HG02943 (cell line): ENCODE results near the gene COX14.
"Not testable (repeated sequence)": the region's sequence is repeated elsewhere in the genome, so short reads cannot be mapped to it uniquely, and the experiment has no call there.

Source experiments
- ATAC-seq: cut with Tn5 transposase; IDR thresholded peaks from one replicate; pipeline ENCODE4 v1.9.1; 2021; ENCODE audit warnings: mild to moderate bottlenecking, low read depth, moderate library complexity; ENCODE audit not compliant: unreplicated experiment

COX14 gene

DNA sequence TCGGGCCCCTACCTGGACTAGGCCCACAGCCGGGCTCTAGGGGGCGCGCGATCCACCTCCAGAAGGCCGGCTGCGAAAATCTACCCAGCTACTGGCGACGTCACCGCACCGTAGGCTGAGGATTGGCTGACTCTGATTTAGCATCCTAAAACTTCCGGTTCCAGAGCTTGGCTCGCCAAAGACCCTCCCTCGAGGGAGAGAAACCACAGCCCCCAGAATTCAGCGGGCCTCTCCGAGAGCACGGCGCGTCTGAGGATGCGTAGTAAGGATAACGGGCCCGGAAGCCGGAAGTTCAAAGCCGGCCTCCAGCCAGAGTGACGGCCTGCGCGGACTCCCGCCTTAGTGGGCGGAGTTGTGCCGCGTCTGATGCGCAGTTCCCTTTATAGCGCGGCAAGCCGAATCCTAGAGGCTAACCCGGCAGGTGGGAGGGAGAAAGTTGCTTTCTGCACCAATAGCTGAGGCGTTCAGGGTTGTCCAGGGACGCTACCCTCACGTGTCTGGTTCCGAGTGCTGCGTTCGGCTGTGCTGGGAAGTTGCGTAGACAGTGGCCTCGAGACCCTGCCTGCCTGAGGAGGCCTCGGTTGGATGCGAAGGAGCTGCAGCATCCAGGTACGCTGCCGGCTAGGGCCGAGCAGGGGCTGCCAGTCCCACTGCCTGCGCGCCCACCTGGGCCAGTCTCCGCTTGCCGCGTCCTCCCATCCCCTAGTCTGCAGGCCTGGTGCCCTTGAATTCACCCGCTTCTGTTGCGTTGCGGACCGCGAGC lies at the start of gene COX14:
COX14 (plus strand) TSS at position 544 of the 763 bp plus-strand sequence. CDS start 7,808 bp downstream, outside the sequence.
- ATAC-seq, result peak; percentile 80

GRCh38 chr12:50062728-50063460 lies 49.1 kb upstream of the COX14 start:
- no peak for ATAC-seq

DNA sequence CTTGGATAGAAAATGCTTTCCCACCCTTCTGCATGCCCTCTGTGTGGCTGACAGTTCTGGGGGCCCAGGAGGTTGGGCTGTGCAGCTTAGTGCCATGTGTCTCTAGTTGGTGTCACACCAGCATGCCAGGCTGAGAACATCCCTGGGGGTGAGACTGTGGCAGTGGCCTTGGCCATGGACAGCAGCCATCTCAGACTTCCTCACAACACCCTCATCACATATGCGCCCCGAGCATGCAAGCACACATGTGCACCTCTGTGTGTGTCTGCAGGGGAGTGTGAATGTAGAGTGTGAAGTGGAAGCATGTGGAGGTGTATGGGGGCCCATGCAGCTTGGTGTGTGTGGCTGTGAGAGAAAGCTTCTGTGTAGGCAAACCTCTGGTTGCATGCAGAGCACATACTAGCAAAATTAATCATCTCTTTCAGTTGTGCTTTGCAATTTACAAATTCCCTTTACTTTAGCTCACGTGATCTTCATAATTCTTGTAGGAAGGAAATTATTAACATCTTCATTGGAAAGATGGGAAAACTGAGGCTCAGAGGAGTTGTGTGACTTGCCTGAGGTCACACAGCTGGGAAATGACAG lies 46.2 kb upstream of the COX14 start:
- ATAC-seq, result no peak

DNA sequence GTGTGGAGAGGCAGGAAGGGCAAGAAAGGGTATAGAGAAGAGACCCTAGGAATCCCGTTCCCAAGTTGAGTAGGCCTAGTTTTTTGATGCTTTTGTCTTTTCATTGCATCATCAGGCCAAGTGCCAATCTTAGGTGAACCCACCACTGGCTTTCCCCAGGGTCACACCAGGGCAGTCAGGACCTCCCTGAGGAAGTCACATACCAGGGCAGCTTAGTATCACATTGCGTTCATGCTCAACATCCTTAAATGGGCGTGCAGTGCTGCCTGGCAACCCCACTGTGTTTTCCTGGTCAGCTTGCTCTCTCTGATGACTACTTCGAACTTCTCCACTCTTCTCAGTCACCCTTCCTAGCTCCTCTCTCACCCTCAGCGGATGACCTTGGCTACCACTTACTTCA lies 45.6 kb upstream of the COX14 start:
- no peak for ATAC-seq

DNA sequence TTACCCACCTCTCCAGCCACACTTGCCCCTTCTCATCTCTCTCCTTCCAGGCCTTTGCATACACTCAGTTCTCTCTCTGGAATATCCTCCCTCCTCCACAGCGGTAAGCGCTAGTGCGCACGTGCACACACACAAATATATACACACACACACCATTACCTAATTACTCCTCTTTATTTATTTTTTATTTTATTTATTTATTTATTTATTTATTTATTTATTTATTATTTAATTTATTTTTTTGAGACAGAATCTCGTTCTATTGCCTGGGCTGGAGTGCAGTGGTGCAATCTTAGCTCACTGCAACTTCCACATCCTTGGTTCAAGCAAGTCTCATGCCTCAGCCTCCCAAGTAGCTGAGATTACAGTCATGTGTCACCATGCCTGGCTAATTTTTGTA lies 43.0 kb upstream of the COX14 start:
- no peak for ATAC-seq

DNA sequence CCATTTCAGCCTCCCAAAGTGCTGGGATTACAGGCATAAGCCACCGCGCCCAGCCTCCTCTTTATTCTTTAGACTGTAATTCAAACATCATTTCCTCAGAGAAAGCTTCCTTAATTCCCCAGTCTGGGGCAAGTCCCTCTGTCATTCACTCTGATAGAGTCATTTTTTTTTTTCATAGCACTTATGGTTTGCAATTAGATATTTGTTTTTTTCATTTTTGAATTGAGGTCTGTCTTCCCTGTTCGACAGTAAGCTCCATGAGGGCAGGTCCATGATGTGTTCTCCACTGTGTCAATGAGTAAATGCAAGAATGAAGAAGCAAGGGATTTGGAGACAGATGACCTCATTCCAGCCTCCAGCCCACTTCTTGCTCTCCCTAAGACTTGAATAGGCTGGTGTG lies 42.5 kb upstream of the COX14 start:
- no peak for ATAC-seq

DNA sequence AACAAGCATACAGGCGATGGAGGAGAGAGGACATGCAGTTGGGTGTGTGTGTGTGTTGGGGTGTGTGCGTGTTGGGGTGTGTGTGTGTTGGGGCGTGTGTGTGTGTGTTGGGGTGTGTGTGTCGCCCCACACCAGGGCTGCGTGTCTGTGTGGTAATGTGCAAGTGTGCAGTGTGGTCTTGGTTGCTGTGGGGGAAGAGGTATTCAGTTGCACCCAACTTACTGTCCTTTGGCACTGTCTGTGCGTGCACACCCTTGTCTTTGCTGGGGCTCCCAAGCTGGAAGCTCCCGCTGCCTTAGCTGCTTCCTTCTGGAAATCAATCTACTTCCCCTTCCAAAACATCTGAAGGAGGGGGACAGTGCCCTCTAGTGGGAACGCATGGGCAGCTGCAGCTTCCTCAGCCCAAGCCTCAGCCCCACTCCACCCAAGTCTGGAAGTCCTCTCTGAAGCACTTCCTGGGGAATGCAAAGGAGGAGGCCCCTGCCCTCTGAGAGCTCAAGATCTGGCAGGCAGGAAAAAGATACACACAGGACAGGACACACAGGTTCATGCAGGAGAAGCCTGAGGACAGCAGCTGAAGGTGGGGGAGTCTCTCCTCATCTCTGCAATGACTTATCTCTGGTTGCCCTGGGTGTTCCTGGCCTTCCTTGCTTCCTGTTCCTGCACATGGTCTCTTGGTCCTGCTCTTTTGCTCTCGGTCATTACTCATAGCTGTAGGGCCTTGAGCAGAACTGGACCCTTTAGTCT lies 41.5 kb upstream of the COX14 start:
- ATAC-seq, result no peak

DNA sequence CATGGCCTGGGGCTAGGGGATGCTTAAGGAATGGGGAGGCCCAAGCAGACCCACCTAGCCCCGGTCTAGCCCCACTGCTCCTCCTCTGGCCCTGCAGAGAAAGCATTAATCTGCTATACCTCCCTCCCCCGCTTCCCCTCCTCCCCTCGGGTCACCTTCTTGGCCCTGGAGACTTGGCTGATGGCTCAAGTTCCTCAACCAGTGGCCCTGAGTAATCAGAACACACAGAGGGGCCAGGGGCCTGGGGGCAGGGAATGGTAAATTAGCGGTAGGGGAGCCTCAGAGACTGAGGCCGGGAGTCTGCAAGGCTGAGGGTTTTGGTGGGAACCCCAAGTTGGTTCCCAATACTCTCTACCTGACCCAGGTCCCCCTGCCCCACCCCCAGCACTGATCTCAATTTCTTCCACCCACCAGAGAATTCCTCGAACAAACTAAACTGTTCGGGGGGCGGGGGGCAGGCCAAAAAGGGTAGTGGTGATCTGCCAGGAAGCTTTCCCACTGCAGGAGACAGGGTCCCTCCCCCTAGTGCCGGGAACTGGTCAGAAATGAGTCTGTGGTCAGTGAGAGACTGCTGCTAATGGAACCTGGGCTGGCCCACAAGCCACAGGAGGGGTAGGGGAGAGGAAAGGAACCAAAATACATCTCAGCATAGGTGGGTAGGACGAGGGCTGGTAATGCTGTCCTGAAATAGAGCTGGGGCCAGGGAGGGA lies 39.7 kb upstream of the COX14 start:
- no peak for ATAC-seq

DNA sequence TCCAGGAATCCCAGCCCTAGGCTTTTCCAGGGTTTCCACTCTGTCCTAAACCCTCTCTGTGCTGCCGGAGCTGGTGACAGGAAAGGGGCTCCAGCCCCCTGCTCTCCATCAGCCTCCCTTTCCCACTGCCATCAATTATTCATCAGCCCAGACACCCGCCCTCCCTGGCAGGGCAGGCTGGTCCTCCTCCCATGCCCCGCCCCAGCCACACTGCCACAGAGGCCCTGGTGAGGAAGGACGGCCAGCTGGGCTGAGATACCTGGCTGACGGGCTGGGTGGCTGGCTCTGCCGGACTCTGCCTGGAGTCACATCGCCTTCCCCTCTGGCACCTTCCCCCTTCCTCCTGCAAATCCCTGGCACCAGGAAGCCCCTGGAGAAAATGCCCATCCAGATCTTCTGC lies 38.8 kb upstream of the COX14 start:
- ATAC-seq, result no peak

DNA sequence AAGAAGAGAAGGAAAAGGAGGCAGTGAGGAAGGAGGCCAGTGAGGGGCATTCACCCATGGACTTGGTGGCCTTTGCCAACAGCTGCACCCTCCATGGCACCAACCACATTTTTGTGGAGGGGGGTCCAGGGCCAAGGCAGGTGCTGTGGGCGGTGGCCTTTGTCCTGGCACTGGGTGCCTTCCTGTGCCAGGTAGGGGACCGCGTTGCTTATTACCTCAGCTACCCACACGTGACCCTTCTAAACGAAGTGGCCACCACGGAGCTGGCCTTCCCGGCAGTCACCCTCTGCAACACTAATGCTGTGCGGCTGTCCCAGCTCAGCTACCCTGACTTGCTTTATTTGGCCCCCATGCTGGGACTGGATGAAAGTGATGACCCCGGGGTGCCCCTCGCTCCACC lies 38.3 kb upstream of the COX14 start:
- no peak for ATAC-seq

DNA sequence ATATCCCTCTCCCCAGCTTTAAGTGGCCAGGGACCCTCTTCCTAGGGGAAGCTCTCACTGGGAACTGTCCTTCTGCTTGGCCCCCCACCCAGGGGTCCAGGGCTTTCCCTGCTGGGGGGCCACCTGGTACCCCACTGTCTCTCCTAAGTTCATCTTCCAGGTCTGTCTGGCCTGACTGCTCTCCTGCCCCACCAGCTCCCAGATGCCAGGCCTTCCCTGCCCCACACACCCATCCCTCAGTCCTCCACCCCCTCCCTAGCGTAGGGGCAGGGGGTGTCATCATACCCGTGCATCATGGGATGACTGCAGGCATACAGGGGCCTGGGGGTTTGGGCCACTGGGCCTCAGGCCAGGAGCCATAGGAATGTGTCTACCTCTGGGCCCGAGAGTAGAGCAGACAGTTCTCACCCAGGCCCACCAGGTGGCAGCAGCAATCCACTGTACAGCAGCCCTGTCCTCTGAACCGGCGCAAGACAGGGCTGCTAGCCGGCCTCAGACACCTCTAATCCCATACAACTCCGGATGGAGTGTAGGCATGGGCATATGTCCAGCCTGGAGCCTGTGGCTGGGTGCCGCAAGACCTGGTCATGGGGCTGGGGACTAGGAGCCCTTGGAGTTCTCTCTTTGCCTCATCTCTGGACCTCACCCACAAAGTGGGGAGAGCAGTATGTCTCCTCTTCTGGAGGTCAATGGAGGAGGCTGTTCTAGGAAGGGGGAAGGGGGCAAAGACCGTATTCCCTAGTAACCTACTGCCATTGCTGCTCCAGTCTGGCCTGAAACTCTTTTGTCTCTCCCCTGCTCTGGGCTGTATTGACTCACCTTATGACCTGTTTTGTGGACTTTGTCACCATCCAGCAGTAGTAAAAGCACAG lies 36.9 kb upstream of the COX14 start:
- ATAC-seq, result peak; percentile 65

DNA sequence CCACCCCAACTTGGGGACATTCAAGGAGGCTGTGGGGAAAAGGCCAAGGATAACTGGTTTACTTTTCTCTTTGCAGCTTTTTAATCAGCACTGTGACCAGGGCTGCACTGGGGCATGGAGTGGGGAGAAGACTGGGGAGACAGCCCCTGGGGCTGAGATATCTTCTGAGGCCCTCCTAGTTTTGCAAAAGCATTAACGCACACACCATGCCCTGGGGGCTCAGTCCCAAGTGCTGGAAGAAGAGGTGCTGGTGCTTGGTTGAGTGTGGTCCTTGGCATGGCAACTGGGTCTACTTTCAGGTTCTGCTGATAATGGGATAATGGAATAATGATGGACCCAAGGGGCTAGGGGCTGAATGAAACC lies 36.2 kb upstream of the COX14 start:
- ATAC-seq, result no peak

DNA sequence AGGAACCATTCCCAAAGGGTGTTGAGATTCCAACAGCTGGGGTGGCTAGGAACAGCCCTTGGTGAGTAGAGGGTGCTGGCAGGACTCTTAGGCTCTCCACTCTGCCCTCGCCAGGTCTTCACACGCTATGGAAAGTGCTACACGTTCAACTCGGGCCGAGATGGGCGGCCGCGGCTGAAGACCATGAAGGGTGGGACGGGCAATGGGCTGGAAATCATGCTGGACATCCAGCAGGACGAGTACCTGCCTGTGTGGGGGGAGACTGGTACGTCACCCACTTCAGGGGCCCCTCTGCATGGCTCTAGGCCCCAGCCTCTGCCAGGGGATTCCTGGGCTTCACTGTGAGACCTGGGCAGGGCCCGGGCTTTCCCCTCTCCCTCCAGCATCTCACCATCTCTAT lies 34.9 kb upstream of the COX14 start:
- no peak for ATAC-seq

DNA sequence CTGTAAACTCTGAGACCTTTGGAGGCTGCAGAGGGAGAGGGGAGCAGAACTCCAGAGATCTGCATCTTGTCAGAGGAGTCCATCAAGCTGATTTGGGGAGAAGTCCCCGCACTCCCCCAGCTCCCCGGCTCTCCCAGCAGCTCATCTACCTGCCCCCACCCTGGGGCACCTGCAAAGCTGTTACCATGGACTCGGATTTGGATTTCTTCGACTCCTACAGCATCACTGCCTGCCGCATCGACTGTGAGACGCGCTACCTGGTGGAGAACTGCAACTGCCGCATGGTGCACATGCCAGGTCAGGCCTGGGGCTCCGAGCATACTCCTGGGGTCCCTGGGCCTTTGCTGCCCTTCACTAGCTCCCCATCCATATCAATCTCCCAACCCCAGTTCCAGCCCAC lies 33.8 kb upstream of the COX14 start:
- ATAC-seq, result no peak

- ATAC-seq, result no peak
Observed at GRCh38 chr12:50079771-50080170, 32.3 kb upstream of the COX14 start.

- no peak for ATAC-seq
Observed at GRCh38 chr12:50081096-50081808, 30.8 kb upstream of the COX14 start.

DNA sequence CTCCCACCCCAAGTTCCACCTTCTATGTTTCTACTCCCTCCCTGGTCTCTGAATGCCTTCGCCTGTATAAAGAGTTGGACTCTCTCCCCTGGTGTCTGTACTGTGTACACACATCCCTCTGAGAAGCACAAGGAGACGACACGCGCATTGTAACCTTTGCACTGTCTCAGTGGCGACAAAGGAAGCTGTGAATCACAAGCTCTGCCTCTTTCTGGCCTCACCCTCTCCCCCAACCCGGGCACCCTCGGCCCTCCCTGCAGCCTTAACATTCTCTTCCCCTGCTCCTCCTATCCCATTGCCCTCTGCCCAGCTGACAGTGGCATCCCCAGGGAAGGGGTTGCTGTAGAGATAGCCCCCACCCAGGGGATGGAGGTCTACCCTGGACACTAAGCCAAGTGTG lies 29.4 kb upstream of the COX14 start:
- no peak for ATAC-seq

- ATAC-seq, result no peak
Observed at GRCh38 chr12:50083301-50083700, 28.7 kb upstream of the COX14 start.

- not testable (repeated sequence) for ATAC-seq
Observed at GRCh38 chr12:50084409-50084774, 27.6 kb upstream of the COX14 start.
